HUES6 (cell line): ENCODE results near the gene CUEDC2.

Experiments used
- H3K27ac ChIP-seq: 2 replicates; pipeline ENCODE4 v1.7.0; 2013; ENCODE audit warnings: low read depth, mild to moderate bottlenecking, low read length, inconsistent platforms
- H3K27me3 ChIP-seq: 2 replicates; pipeline ENCODE4 v1.6.1; 2013; ENCODE audit warnings: low read length; ENCODE audit not compliant: control insufficient read depth, insufficient read depth
- H3K36me3 ChIP-seq: 2 replicates; pipeline ENCODE4 v1.6.1; 2013; ENCODE audit warnings: low read length; ENCODE audit not compliant: control insufficient read depth, insufficient read depth
- H3K4me1 ChIP-seq: 2 replicates; pipeline ENCODE4 v1.6.1; 2013; ENCODE audit warnings: low read length; ENCODE audit not compliant: control insufficient read depth, insufficient read depth
- H3K4me3 ChIP-seq: 2 replicates; pipeline ENCODE4 v1.5.1; 2013; ENCODE audit warnings: low read depth, low read length
- H3K9ac ChIP-seq: one replicate; pipeline ENCODE4 v1.6.1; 2013; ENCODE audit warnings: mild to moderate bottlenecking, low read length
- H3K9me3 ChIP-seq: 2 replicates; pipeline ENCODE4 v1.6.1; 2013; ENCODE audit warnings: low read depth, low read length; ENCODE audit not compliant: control insufficient read depth, insufficient read depth

Gene CUEDC2

DNA sequence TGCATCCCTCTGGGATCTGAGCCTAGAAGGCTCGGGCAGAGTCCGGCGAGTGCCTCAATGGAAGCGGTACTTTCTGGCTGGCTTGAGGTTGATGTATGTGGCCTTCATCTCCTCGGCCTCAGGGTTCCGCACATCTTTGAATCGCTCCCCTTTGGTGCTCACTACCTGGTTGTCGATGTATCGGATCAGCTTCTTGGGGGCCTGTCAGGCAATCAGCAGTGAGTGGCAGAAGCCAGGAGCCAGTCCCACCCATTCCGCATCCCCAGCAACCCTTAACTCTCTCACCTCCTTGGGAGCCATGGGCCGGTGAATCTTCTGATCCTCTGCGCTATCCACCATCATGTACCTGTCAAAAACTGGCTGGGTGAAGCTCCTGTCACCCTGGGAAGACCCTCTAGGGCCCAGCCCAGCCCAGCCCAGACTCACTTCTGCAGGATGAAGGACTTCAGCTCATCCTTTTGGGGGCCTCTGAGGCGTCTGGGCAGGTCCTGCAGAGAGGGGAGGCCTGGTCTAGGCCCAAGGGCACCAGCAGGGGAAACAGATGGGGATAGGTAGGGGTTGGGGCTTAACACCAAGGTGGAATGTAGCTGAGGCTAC, 8.9 kb downstream of the CUEDC2 start:
- Histone ChIP-seq H3K9ac (no peak overlapping the region), H3K27ac (no peak overlapping the region), H3K4me3 (no peak overlapping the region), H3K36me3 (peaks cover 6% of the 10 kb centered on the region; the same call in 1 of the 2 replicates), H3K27me3 (peaks cover 9% of the 10 kb centered on the region; the same call in 1 of the 2 replicates), H3K4me1 (peaks cover 9% of the 10 kb centered on the region), H3K9me3 (no peaks in the 10 kb centered on the region)

DNA sequence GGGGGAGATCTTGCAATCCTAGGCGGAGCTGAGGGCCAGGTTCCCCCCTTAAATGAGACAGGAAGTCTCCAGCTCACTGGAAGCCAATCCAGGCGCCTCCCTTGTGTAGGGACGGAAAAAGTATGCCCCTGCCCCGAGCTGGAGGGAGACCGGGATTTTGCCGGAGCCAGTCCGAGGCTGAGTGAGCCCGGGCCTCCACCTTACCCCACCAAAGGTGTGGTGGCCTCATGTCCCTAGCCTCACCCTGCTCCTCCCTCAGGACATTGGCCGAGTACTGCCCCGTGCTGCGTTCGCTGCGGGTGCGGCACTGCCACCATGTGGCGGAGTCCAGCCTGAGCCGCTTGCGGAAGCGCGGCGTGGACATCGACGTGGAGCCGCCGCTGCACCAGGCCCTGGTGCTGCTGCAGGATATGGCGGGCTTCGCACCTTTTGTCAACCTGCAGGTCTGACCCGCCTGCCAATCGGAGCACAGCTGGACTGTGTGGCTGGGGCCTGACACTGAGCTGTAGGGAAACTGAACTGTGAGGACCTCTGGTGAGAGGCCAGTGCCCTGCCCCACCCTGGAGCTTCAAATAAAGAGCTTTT, 9.7 kb downstream of the CUEDC2 start:
- no peak overlapping the region for H3K9ac ChIP-seq
- H3K9me3 ChIP-seq, result no peaks in the 10 kb centered on the region
- peaks cover 14% of the 10 kb centered on the region for H3K4me1 ChIP-seq
- peak overlapping the region; percentile 92 for H3K4me3 ChIP-seq
- H3K27me3 ChIP-seq, result peaks cover 18% of the 10 kb centered on the region; the same call in 1 of the 2 replicates
- H3K36me3 ChIP-seq, result peaks cover 6% of the 10 kb centered on the region; the same call in 1 of the 2 replicates
- H3K27ac ChIP-seq, result no peak overlapping the region

DNA sequence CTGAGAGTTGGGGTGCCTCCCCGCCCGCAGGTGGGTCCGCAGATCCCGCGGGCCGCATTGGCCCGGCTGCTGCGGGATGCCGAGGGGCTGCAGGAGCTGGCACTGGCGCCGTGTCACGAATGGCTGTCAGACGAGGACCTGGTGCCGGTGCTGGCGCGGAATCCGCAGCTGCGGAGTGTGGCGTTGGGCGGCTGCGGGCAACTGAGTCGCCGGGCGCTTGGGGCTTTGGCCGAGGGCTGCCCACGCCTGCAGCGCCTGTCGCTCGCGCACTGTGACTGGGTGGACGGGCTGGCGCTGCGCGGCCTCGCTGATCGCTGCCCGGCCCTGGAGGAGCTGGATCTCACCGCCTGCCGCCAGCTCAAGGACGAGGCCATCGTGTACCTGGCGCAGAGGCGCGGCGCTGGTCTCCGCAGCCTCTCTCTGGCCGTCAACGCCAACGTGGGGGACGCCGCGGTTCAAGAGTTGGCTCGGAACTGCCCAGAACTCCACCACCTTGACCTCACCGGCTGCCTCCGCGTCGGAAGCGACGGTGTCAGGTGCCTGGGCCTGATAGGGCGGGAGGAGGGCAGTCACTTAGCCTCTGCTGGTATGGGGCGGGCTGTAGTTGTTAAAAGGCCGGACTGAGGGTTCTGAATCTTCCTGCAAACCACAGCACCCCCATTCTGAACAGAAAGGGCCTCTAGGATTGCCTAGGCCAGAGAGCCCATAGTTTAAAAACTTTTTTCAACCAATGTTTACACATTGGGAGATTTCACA, 10.4 kb downstream of the CUEDC2 start:
- peaks cover 6% of the 10 kb centered on the region; the same call in 1 of the 2 replicates for H3K36me3 ChIP-seq
- peak overlapping the region; percentile 51 for H3K9ac ChIP-seq
- no peaks in the 10 kb centered on the region for H3K9me3 ChIP-seq
- H3K27ac ChIP-seq, result no peak overlapping the region
- H3K4me3 ChIP-seq, result peak overlapping the region; percentile 92
- H3K27me3 ChIP-seq, result peaks cover 24% of the 10 kb centered on the region; the same call in 1 of the 2 replicates
- H3K4me1 ChIP-seq, result peaks cover 14% of the 10 kb centered on the region

DNA sequence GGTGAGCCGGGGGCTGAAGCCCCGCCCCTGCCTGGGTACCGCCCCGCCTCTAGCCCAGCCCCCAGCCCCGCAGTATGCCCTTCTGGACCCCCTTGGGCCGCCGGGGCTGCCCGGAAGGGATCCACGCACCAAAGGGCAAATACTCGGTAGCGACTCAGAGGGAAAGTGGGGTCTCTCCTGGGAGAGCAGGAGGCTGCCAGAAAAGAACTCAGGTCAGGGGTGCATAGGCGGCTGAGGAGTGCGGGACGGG, 10.9 kb downstream of the CUEDC2 start:
- H3K27ac ChIP-seq, result no peak overlapping the region

DNA sequence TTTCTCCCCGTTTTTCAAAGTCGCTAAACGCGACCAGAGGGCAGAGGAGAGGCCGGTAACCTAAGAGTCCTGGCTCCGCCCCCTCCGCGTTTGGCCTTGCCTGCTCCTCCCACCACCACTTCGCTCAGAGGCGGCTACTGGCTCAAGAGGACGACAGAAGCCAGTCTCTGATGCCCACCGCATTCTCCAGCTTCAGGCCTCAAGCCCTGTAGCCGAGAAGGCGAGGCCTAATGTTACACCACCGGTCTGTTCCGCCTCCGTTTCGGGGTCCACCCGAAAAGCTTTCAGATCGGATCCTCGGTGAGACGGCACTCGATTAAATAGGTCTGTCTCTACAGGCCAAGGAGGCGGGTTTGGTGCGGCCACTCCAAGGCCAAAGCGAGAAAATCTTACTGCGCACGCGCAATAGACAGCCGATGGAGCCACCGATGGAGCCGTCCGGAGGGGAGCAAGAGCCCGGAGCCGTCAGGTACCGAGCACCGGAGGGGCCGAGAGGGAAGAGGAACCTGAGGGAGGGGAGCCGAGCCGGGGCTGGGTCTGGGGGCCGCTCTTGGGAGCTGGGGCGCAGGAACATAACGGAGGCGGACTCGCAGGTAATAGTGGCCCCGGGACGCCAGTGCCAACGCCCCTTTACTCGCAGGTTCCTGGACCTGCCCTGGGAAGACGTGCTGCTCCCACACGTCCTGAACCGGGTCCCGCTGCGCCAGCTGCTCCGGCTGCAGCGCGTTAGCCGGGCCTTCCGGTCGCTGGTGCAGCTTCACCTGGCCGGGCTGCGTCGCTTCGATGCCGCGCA, 11.5 kb downstream of the CUEDC2 start, which contains the start of gene FBXL15:
FBXL15 (plus strand) TSS at position 123 of the 793 bp plus-strand sequence; CDS start at position 417, 294 bp downstream.
- peaks cover 6% of the 10 kb centered on the region; the same call in 1 of the 2 replicates for H3K36me3 ChIP-seq
- peak within 1 kb of the TSS; percentile 92 for H3K4me3 ChIP-seq
- H3K9ac ChIP-seq, result peak within 1 kb of the TSS; percentile 86
- H3K27ac ChIP-seq, result no peak within 1 kb of the TSS
- peaks cover 24% of the 10 kb centered on the region; the same call in 1 of the 2 replicates for H3K27me3 ChIP-seq
- peaks cover 14% of the 10 kb centered on the region for H3K4me1 ChIP-seq
- H3K9me3 ChIP-seq, result no peaks in the 10 kb centered on the region

More for the DNA sequence above, 10.9 kb downstream of the CUEDC2 start:
- Histone ChIP-seq H3K27me3 (peaks cover 24% of the 10 kb centered on the region; the same call in 1 of the 2 replicates), H3K36me3 (peaks cover 6% of the 10 kb centered on the region; the same call in 1 of the 2 replicates), H3K9me3 (no peaks in the 10 kb centered on the region), H3K9ac (peak overlapping the region; percentile 86), H3K4me1 (peaks cover 14% of the 10 kb centered on the region), H3K4me3 (peak overlapping the region; percentile 92)

DNA sequence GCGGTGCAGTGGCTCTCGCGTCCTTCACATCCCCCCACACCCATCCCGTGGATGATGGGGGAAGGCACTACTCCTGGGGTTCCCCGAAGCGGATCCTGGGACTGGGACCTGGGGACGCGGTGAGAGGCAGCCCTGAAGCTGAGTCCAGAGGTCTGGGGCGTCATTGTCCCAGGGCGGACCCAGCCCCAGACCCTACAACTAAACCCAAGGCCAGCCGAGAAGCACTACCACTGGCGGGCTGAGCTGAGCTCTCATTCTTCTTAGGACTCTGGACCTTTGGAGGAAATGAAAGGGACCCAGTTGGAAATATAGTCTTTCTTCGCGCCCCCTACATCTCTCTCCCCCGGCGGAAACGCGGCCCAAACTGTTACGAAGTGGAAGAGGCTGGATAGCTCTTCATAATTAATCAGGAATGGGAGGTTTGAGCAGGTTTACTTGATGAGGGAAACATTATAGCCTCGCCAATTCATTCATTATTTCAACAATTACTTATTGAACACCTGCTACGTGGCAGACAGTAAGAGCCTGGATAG, 12.1 kb downstream of the CUEDC2 start:
- H3K27me3 ChIP-seq, result peaks cover 24% of the 10 kb centered on the region; the same call in 1 of the 2 replicates
- H3K4me1 ChIP-seq, result peaks cover 14% of the 10 kb centered on the region
- H3K4me3 ChIP-seq, result peak overlapping the region; percentile 92
- H3K9me3 ChIP-seq, result no peaks in the 10 kb centered on the region
- H3K27ac ChIP-seq, result no peak overlapping the region
- H3K9ac ChIP-seq, result peak overlapping the region; percentile 54
- H3K36me3 ChIP-seq, result peaks cover 6% of the 10 kb centered on the region; the same call in 1 of the 2 replicates

DNA sequence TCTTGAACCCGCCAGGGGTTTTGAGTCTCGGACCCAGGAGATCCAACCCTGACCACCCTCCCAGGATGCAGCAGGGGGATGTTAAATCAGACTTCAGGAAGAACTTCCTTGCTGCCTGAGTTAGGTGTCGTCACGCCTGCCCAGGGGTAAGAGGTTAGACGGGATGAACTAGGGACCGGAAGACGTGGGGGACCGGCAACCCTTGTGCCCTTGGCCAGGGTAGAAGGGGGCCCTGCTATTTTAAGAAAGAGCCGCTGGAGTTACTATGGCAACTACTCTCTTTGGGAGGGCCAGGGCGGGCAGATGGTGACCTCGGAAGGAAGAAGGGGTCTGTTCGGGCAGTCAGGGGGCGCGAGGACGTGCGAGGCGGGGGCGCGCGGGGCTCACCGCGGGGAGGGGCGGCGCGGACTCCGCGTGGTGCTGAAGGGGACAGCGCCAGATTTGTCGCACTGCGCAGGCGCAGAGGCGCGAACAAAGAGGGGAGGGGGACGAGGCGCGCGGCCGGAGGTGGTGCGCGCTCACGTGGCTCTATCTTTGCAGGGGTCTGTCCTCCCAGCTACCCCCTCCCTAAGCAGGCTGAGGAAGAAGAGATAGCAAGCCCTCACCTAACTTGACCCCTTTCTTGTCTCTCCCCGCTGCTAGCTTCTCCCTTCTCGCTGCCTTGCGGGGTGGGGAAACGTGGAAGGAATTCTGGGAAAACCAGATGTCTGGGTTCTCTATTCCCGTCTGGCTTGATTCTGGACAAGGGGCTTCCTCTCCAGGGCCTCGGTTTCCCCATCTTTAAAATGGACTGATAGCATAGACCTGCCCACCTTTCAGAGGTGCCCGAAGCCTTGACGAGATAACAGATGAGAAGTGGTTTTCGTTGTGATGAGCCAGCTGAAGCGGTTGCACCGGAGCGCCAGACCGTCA, 12.8 kb downstream of the CUEDC2 start:
- Histone ChIP-seq H3K27me3 (peaks cover 29% of the 10 kb centered on the region; the same call in 1 of the 2 replicates), H3K4me1 (peaks cover 14% of the 10 kb centered on the region), H3K4me3 (peak overlapping the region; percentile 92), H3K9ac (peak overlapping the region; percentile 54), H3K9me3 (no peaks in the 10 kb centered on the region), H3K27ac (no peak overlapping the region), H3K36me3 (peaks cover 6% of the 10 kb centered on the region; the same call in 1 of the 2 replicates)

DNA sequence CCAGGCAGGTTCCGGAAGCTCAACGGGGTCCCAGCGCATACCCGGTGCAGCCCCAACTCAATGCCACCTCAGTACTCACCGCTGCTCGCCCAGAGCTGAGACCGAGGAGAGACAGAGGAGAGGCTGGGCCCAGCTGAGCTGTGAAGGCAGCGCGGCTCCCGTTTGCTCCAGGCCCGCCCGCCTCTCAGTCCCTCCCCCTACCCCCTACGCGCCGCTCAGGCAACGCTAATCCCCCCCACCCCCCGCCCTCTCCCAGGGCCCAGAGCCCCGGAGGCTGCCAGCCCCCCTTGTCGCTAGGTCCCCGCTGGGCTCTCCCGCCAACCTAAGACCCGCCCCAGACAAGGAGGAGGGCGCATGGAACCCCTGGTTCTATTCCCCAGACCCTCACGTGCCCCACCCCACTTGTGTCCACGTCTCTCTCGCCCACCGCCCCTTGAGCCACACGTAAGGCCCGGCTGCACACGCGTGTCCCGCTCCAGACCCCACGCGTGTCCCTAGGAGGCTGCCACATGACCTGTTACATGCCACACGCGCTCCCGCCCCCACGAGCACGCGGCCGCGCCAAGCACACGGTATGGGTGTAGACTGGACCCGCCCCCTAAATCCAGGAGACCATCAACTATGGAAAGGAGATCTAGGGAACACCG, 13.6 kb downstream of the CUEDC2 start, which contains the start of gene PSD:
PSD (minus strand) TSS at position 164 of the 647 bp plus-strand sequence. CDS start 1,747 bp downstream, outside the sequence.
- Histone ChIP-seq H3K36me3 (peaks cover 6% of the 10 kb centered on the region; the same call in 1 of the 2 replicates), H3K4me3 (peak within 1 kb of the TSS; percentile 92), H3K27ac (no peak within 1 kb of the TSS), H3K9ac (no peak within 1 kb of the TSS), H3K9me3 (no peaks in the 10 kb centered on the region), H3K27me3 (peaks cover 33% of the 10 kb centered on the region; the same call in 1 of the 2 replicates), H3K4me1 (peaks cover 14% of the 10 kb centered on the region)

DNA sequence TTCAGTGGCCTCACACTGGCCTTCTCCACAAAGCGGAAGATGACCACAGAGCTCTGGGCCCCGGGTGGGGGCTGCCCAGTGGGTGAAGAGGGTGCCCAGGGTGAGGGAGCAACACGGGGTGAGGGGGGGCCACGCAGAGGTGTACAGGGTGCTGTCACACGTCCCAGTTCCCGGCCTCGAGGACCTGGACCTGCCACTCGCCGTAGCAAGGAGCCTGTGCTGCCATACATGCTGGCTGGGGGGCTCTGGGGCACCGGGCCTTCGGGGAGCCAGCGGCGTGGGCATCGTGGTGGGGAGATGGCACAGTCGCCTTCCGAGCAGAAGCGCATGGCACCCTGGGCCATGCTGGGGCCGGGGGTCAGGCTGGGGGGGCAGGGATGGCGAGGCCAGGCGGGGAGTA, 15.7 kb downstream of the CUEDC2 start:
- no peaks in the 10 kb centered on the region for H3K9me3 ChIP-seq
- peaks cover 5% of the 10 kb centered on the region; the same call in 1 of the 2 replicates for H3K4me1 ChIP-seq
- H3K27ac ChIP-seq, result no peak overlapping the region
- no peak overlapping the region for H3K4me3 ChIP-seq
- no peaks in the 10 kb centered on the region for H3K36me3 ChIP-seq
- H3K27me3 ChIP-seq, result peaks cover 50% of the 10 kb centered on the region
- H3K9ac ChIP-seq, result no peak overlapping the region
